ENCODE results near the gene ST3GAL3. TPM values are rescaled to one million over a fixed set of nuclear protein-coding genes. Genes with fewer than 3 reads are reported as not detected.
A peak's percentile ranks its signal among the peaks of the same experiment; 100 is the strongest.

Gene ST3GAL3
- polyA plus RNA-seq (2013, experiment 1 of 2) = 2.9 TPM
- 3.0 TPM for polyA plus RNA-seq (2013, experiment 2 of 2)

GRCh38 chr1:43707190-43708001, at the start of gene ST3GAL3:
Gene ST3GAL3 (plus strand): TSS chr1:43707536. CDS start chr1:43736263, 28,727 bp downstream.
- no peak within 1 kb of the TSS for H2BK15ac ChIP-seq (replicated peaks; ENCODE audit: low read depth)
- peak; percentile 95 for DNase-seq
- H3K27ac ChIP-seq (ENCODE audit: low read depth, low read length) = peak within 1 kb of the TSS; percentile 82
- no peak within 1 kb of the TSS for H4K5ac ChIP-seq (ENCODE audit: low read length)
- H3K36me3 ChIP-seq (ENCODE audit: control insufficient read depth, insufficient read depth, low read length) = peaks cover 4% of the 10 kb centered on the region
- peak within 1 kb of the TSS; percentile 99 for H3K9ac ChIP-seq (ENCODE audit: low read length)
- WGBS (ENCODE audit: extremely low coverage, insufficient coverage, low lambda C conversion rate) = no CpG with 5 or more reads among the region's 103 CpGs
- H3K4me1 ChIP-seq (ENCODE audit: control insufficient read depth, low read depth, low read length) = no peaks in the 10 kb centered on the region
- no peaks in the 10 kb centered on the region for H3K27me3 ChIP-seq (ENCODE audit: insufficient read depth, low read length, poor library complexity)
- H3K23ac ChIP-seq (ENCODE audit: low read length) = peak within 1 kb of the TSS; percentile 100
- peak within 1 kb of the TSS; percentile 99 for H3K56ac ChIP-seq (ENCODE audit: low read length)
- H2BK120ac ChIP-seq (ENCODE audit: low read depth, low read length) = no peak within 1 kb of the TSS
- peak within 1 kb of the TSS; percentile 55 for H3K18ac ChIP-seq (ENCODE audit: low read length)
- H3K4ac ChIP-seq (ENCODE audit: low read depth, low read length) = no peak within 1 kb of the TSS
- H3K4me2 ChIP-seq (ENCODE audit: low read length) = peak within 1 kb of the TSS; percentile 100
- peak within 1 kb of the TSS; percentile 83 for H2BK5ac ChIP-seq (ENCODE audit: low read length)
- H2AK5ac ChIP-seq (ENCODE audit: low read length) = peak within 1 kb of the TSS; percentile 82
- H3K79me1 ChIP-seq (ENCODE audit: low read length) = no peaks in the 10 kb centered on the region
- H4K8ac ChIP-seq (ENCODE audit: low read depth, low read length) = no peak within 1 kb of the TSS
- peak within 1 kb of the TSS; percentile 92 for H3K4me3 ChIP-seq (ENCODE audit: low read length)
- H3K79me2 ChIP-seq (ENCODE audit: control insufficient read depth, insufficient read depth, low read length) = no peaks in the 10 kb centered on the region

- Histone ChIP-seq H2AK5ac (ENCODE audit: low read length) (no peak overlapping the region), H4K5ac (ENCODE audit: low read length) (no peak overlapping the region), H2BK15ac (replicated peaks; ENCODE audit: low read depth) (no peak overlapping the region), H3K4me2 (ENCODE audit: low read length) (no peak overlapping the region), H3K27ac (ENCODE audit: low read depth, low read length) (no peak overlapping the region), H2BK5ac (ENCODE audit: low read length) (no peak overlapping the region), H3K18ac (ENCODE audit: low read length) (no peak overlapping the region), H3K79me2 (ENCODE audit: control insufficient read depth, insufficient read depth, low read length) (no peaks in the 10 kb centered on the region), H3K23ac (ENCODE audit: low read length) (no peak overlapping the region), H3K56ac (ENCODE audit: low read length) (no peak overlapping the region), H3K36me3 (ENCODE audit: control insufficient read depth, insufficient read depth, low read length) (peaks cover 10% of the 10 kb centered on the region), H3K4me3 (ENCODE audit: low read length) (no peak overlapping the region), H3K4ac (ENCODE audit: low read depth, low read length) (no peak overlapping the region), H3K27me3 (ENCODE audit: insufficient read depth, low read length, poor library complexity) (no peaks in the 10 kb centered on the region), H4K8ac (ENCODE audit: low read depth, low read length) (no peak overlapping the region), H3K79me1 (ENCODE audit: low read length) (no peaks in the 10 kb centered on the region), H3K9ac (ENCODE audit: low read length) (no peak overlapping the region), H2BK120ac (ENCODE audit: low read depth, low read length) (no peak overlapping the region), H3K4me1 (ENCODE audit: control insufficient read depth, low read depth, low read length) (no peaks in the 10 kb centered on the region)
- no peak for DNase-seq
- 100% methylated on average over 2 of the region's 14 CpGs for WGBS (ENCODE audit: extremely low coverage, insufficient coverage, low lambda C conversion rate)
Observed at GRCh38 chr1:43659212-43660166, 47.8 kb upstream of the ST3GAL3 start.

- H3K4me3 ChIP-seq (ENCODE audit: low read length) = no peak overlapping the region
- no peak overlapping the region for H2BK15ac ChIP-seq (replicated peaks; ENCODE audit: low read depth)
- H3K18ac ChIP-seq (ENCODE audit: low read length) = no peak overlapping the region
- H2BK120ac ChIP-seq (ENCODE audit: low read depth, low read length) = no peak overlapping the region
- no peak overlapping the region for H3K4ac ChIP-seq (ENCODE audit: low read depth, low read length)
- no peak overlapping the region for H4K5ac ChIP-seq (ENCODE audit: low read length)
- peaks cover 9% of the 10 kb centered on the region for H3K36me3 ChIP-seq (ENCODE audit: control insufficient read depth, insufficient read depth, low read length)
- H3K4me1 ChIP-seq (ENCODE audit: control insufficient read depth, low read depth, low read length) = no peaks in the 10 kb centered on the region
- H3K27me3 ChIP-seq (ENCODE audit: insufficient read depth, low read length, poor library complexity) = no peaks in the 10 kb centered on the region
- H3K23ac ChIP-seq (ENCODE audit: low read length) = no peak overlapping the region
- no peak for DNase-seq
- no peaks in the 10 kb centered on the region for H3K79me2 ChIP-seq (ENCODE audit: control insufficient read depth, insufficient read depth, low read length)
- H4K8ac ChIP-seq (ENCODE audit: low read depth, low read length) = no peak overlapping the region
- no peak overlapping the region for H3K27ac ChIP-seq (ENCODE audit: low read depth, low read length)
- H3K9ac ChIP-seq (ENCODE audit: low read length) = no peak overlapping the region
- no CpG with 5 or more reads among the region's 4 CpGs for WGBS (ENCODE audit: extremely low coverage, insufficient coverage, low lambda C conversion rate)
- no peak overlapping the region for H2AK5ac ChIP-seq (ENCODE audit: low read length)
- H3K4me2 ChIP-seq (ENCODE audit: low read length) = no peak overlapping the region
- H3K79me1 ChIP-seq (ENCODE audit: low read length) = no peaks in the 10 kb centered on the region
- H3K56ac ChIP-seq (ENCODE audit: low read length) = no peak overlapping the region
- H2BK5ac ChIP-seq (ENCODE audit: low read length) = no peak overlapping the region
Observed at GRCh38 chr1:43660355-43660754, 47.0 kb upstream of the ST3GAL3 start.

- H3K36me3 ChIP-seq (ENCODE audit: control insufficient read depth, insufficient read depth, low read length) = peaks cover 33% of the 10 kb centered on the region
- no CpG with 5 or more reads among the region's 4 CpGs for WGBS (ENCODE audit: extremely low coverage, insufficient coverage, low lambda C conversion rate)
Observed at GRCh38 chr1:43664369-43664768, 43.0 kb upstream of the ST3GAL3 start.

GRCh38 chr1:43666608-43667007, 40.7 kb upstream of the ST3GAL3 start:
- DNase-seq = no peak
- Histone ChIP-seq H4K8ac (ENCODE audit: low read depth, low read length) (no peak overlapping the region), H3K36me3 (ENCODE audit: control insufficient read depth, insufficient read depth, low read length) (peaks cover 35% of the 10 kb centered on the region), H4K5ac (ENCODE audit: low read length) (no peak overlapping the region), H2AK5ac (ENCODE audit: low read length) (no peak overlapping the region), H3K56ac (ENCODE audit: low read length) (no peak overlapping the region), H3K79me2 (ENCODE audit: control insufficient read depth, insufficient read depth, low read length) (no peaks in the 10 kb centered on the region), H3K27ac (ENCODE audit: low read depth, low read length) (no peak overlapping the region), H3K4me1 (ENCODE audit: control insufficient read depth, low read depth, low read length) (no peaks in the 10 kb centered on the region), H3K27me3 (ENCODE audit: insufficient read depth, low read length, poor library complexity) (no peaks in the 10 kb centered on the region), H2BK120ac (ENCODE audit: low read depth, low read length) (no peak overlapping the region), H3K9ac (ENCODE audit: low read length) (no peak overlapping the region), H3K18ac (ENCODE audit: low read length) (no peak overlapping the region), H3K4me2 (ENCODE audit: low read length) (no peak overlapping the region), H2BK5ac (ENCODE audit: low read length) (no peak overlapping the region), H3K4ac (ENCODE audit: low read depth, low read length) (no peak overlapping the region), H3K23ac (ENCODE audit: low read length) (no peak overlapping the region), H2BK15ac (replicated peaks; ENCODE audit: low read depth) (no peak overlapping the region), H3K4me3 (ENCODE audit: low read length) (no peak overlapping the region), H3K79me1 (ENCODE audit: low read length) (peaks cover 2% of the 10 kb centered on the region)

More at GRCh38 chr1:43664369-43664768, 43.0 kb upstream of the ST3GAL3 start:
- Histone ChIP-seq H2AK5ac (ENCODE audit: low read length) (no peak overlapping the region), H3K4me2 (ENCODE audit: low read length) (no peak overlapping the region), H3K79me1 (ENCODE audit: low read length) (peaks cover 2% of the 10 kb centered on the region), H2BK120ac (ENCODE audit: low read depth, low read length) (no peak overlapping the region), H3K79me2 (ENCODE audit: control insufficient read depth, insufficient read depth, low read length) (no peaks in the 10 kb centered on the region), H2BK15ac (replicated peaks; ENCODE audit: low read depth) (no peak overlapping the region), H3K56ac (ENCODE audit: low read length) (no peak overlapping the region), H4K8ac (ENCODE audit: low read depth, low read length) (no peak overlapping the region), H3K4ac (ENCODE audit: low read depth, low read length) (no peak overlapping the region), H3K27ac (ENCODE audit: low read depth, low read length) (no peak overlapping the region), H3K18ac (ENCODE audit: low read length) (no peak overlapping the region), H3K9ac (ENCODE audit: low read length) (no peak overlapping the region), H3K4me1 (ENCODE audit: control insufficient read depth, low read depth, low read length) (no peaks in the 10 kb centered on the region), H3K4me3 (ENCODE audit: low read length) (no peak overlapping the region), H3K27me3 (ENCODE audit: insufficient read depth, low read length, poor library complexity) (no peaks in the 10 kb centered on the region), H4K5ac (ENCODE audit: low read length) (no peak overlapping the region), H3K23ac (ENCODE audit: low read length) (no peak overlapping the region), H2BK5ac (ENCODE audit: low read length) (no peak overlapping the region)
- no peak for DNase-seq
